ENCODE data around the gene WDFY4. TPM values are rescaled to one million over a fixed set of nuclear protein-coding genes. Genes with fewer than 3 reads are reported as not detected.

The WDFY4 gene
- total RNA-seq, 6 experiments from 2014 or later: not detected

GRCh38 chr10:48770561-48771089 is 86.0 kb downstream of the WDFY4 start:
- Mint-ChIP-seq H3K27me3 (ENCODE audit: insufficient read depth) (peaks cover 7% of the 10 kb centered on the region; the same call in 1 of the 2 replicates), H3K27ac (no peak overlapping the region), H3K36me3 (ENCODE audit: low read depth) (no peaks in the 10 kb centered on the region), H3K9me3 (no peaks in the 10 kb centered on the region), H3K4me1 (ENCODE audit: low read depth) (no peaks in the 10 kb centered on the region), H3K4me3 (no peak overlapping the region)
- no peak for DNase-seq
- TF ChIP-seq, protein P1, sequence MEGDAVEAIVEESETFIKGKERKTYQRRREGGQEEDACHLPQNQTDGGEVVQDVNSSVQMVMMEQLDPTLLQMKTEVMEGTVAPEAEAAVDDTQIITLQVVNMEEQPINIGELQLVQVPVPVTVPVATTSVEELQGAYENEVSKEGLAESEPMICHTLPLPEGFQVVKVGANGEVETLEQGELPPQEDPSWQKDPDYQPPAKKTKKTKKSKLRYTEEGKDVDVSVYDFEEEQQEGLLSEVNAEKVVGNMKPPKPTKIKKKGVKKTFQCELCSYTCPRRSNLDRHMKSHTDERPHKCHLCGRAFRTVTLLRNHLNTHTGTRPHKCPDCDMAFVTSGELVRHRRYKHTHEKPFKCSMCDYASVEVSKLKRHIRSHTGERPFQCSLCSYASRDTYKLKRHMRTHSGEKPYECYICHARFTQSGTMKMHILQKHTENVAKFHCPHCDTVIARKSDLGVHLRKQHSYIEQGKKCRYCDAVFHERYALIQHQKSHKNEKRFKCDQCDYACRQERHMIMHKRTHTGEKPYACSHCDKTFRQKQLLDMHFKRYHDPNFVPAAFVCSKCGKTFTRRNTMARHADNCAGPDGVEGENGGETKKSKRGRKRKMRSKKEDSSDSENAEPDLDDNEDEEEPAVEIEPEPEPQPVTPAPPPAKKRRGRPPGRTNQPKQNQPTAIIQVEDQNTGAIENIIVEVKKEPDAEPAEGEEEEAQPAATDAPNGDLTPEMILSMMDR (IDR thresholded peaks at IDR 0.05): no peak

DNA sequence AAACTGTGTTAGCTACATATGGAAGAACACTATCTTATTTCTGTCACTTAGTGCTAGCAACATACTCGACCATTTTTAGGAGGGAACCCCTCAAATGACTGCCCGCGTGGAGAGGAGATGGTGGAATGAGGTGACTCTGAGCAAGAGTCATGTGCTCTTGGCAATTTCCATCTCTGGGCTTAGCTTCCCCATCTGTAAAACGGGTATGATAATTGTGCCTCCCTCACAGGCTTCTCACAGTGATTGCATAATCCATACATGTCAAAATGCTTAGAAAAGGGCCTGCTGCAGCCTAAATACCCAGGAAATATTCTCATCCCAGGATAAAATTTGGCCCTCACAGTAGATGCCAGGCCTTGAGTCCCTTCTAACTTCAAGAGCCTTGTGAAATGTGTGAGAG is 86.6 kb downstream of the WDFY4 start:
- TF ChIP-seq, protein P1 (IDR thresholded peaks at IDR 0.05): no peak
- Mint-ChIP-seq H3K27ac (no peak overlapping the region), H3K9me3 (no peaks in the 10 kb centered on the region), H3K4me1 (ENCODE audit: low read depth) (no peaks in the 10 kb centered on the region), H3K27me3 (ENCODE audit: insufficient read depth) (peaks cover 10% of the 10 kb centered on the region), H3K4me3 (no peak overlapping the region), H3K36me3 (ENCODE audit: low read depth) (no peaks in the 10 kb centered on the region)
- no peak for DNase-seq

GRCh38 chr10:48772059-48772458 is 87.4 kb downstream of the WDFY4 start:
- TF ChIP-seq, protein P1 (IDR thresholded peaks at IDR 0.05): no peak
- H3K9me3 Mint-ChIP-seq: no peaks in the 10 kb centered on the region

GRCh38 chr10:48773580-48773979 is 88.9 kb downstream of the WDFY4 start:
- H3K27ac Mint-ChIP-seq: no peak overlapping the region
- H3K9me3 Mint-ChIP-seq: no peaks in the 10 kb centered on the region
- no peak overlapping the region for H3K4me3 Mint-ChIP-seq
- no peaks in the 10 kb centered on the region for H3K4me1 Mint-ChIP-seq (ENCODE audit: low read depth)
- peaks cover 23% of the 10 kb centered on the region for H3K27me3 Mint-ChIP-seq (ENCODE audit: insufficient read depth)
- TF ChIP-seq, protein P1 (IDR thresholded peaks at IDR 0.05): no peak
- DNase-seq: no peak
- no peaks in the 10 kb centered on the region for H3K36me3 Mint-ChIP-seq (ENCODE audit: low read depth)

More at GRCh38 chr10:48772059-48772458, 87.4 kb downstream of the WDFY4 start:
- H3K36me3 Mint-ChIP-seq (ENCODE audit: low read depth): no peaks in the 10 kb centered on the region
- no peaks in the 10 kb centered on the region for H3K4me1 Mint-ChIP-seq (ENCODE audit: low read depth)
- peaks cover 17% of the 10 kb centered on the region for H3K27me3 Mint-ChIP-seq (ENCODE audit: insufficient read depth)
- no peak overlapping the region for H3K4me3 Mint-ChIP-seq
- H3K27ac Mint-ChIP-seq: no peak overlapping the region
- no peak for DNase-seq

DNA sequence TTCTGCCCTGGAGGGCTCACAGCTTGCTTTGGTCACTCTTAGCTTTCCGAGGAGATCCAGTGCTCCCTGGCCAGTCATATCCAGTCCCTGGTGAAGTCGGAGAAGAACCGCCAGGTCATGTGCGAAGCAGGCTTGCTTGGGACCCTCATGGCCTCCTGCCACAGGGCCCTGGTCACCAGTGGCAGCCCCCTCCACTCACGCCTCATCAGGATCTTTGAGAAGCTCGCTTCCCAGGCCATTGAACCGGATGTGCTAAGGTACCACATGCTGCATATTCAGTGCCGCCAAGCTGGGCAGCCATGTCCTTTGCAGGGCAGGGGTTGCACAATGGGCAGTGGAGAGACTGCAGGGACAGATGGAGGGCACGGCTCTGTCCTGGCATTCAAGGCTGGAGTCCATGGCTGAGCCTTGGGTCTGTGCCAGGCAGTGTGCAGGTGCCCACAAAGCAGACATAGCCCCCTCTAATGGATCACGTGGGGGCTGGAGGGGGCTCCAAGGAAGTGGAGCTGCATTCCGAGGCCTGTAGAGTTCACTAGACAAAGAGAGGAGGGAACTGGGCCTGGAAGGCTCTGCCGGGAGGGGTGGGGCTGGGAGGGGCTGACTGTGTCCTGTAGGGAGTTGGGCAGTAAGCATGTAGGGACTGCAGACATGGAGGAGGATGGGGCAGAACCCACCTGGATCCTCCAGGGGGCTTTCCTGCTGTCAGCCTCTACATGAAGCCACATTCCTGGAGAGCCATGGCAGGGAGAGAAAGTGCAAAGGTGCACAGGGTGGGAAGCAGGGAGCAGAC is 89.9 kb downstream of the WDFY4 start:
- no peaks in the 10 kb centered on the region for H3K9me3 Mint-ChIP-seq
- no peaks in the 10 kb centered on the region for H3K36me3 Mint-ChIP-seq (ENCODE audit: low read depth)
- DNase-seq: no peak
- TF ChIP-seq, protein P1 (IDR thresholded peaks at IDR 0.05): no peak
- H3K4me3 Mint-ChIP-seq: no peak overlapping the region
- H3K27me3 Mint-ChIP-seq (ENCODE audit: insufficient read depth): peaks cover 26% of the 10 kb centered on the region
- H3K4me1 Mint-ChIP-seq (ENCODE audit: low read depth): no peaks in the 10 kb centered on the region
- no peak overlapping the region for H3K27ac Mint-ChIP-seq
